GM19239 (cell line): Measurements from ENCODE around the gene PIP5K1C.

Experiments
- DNase-seq: peaks from one replicate; pipeline ENCODE4 v3.0.0; 2011; ENCODE audit warnings: low spot score; ENCODE audit not compliant: insufficient read length
- FAIRE-seq: peaks from 2 replicates; lab custom pipeline; 2011; peaks lifted over from hg19 to GRCh38; lab: Jason Lieb, UNC

The PIP5K1C gene, protein sequence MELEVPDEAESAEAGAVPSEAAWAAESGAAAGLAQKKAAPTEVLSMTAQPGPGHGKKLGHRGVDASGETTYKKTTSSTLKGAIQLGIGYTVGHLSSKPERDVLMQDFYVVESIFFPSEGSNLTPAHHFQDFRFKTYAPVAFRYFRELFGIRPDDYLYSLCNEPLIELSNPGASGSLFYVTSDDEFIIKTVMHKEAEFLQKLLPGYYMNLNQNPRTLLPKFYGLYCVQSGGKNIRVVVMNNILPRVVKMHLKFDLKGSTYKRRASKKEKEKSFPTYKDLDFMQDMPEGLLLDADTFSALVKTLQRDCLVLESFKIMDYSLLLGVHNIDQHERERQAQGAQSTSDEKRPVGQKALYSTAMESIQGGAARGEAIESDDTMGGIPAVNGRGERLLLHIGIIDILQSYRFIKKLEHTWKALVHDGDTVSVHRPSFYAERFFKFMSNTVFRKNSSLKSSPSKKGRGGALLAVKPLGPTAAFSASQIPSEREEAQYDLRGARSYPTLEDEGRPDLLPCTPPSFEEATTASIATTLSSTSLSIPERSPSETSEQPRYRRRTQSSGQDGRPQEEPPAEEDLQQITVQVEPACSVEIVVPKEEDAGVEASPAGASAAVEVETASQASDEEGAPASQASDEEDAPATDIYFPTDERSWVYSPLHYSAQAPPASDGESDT

DNA sequence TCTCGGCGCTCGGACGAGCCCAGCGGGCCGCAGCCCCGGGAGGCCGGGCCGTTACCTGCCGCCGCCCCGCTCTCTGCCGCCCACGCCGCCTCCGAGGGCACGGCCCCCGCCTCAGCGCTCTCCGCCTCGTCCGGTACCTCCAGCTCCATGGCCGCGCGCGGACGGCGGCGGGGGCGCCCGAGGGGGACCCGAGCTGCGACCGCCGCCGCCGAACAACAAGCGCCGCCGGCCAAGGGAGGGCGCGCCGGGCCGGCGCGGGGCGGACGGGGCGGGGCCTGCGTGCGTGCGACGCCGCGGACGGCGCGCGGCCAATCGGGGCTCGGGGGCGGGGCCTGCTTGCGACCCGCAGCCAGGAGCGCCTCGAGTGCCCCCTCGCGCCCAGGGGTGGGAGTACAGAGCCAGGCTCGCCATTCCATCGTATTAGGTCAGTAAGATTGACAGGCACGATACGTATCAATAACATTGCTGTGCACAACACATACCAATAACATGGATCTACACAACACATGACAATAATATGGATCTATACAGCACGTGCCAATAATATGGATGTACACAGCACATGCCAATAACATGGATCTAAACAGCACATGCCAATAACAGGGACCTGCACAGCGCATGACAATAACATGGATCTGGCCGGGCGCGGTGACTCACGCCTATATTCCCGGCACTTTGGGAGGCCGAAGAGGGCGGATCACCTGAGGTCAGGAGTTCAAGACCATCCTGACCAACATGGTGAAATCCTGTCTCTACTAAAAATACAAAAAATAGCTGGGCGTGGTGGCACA lies at the start of gene PIP5K1C:
PIP5K1C (minus strand) TSS at position 227 of the 791 bp plus-strand sequence; CDS start at position 149, 78 bp downstream.
- peak; percentile 90 for FAIRE-seq
- DNase-seq: peak; percentile 97

DNA sequence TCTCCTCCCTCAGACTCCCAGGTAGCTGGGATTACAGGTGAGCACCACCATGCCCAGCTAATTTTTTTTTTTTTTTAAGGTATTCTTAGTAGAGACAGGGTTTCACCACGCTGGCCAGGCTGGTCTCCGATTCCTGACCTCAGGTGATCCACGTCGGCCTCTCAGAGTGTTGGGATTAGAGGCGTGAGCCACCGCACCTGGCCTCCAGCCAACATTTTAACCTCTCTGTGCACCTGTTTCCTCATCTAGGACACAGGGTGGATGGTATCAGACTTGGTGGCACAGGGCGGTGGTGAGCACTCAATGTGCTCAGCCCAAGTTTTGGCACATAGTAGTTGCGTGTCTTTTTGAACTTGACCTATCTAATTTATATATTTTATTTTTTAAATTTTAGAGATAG lies 48.7 kb upstream of the PIP5K1C start:
- FAIRE-seq: no peak
- DNase-seq: no peak

DNA sequence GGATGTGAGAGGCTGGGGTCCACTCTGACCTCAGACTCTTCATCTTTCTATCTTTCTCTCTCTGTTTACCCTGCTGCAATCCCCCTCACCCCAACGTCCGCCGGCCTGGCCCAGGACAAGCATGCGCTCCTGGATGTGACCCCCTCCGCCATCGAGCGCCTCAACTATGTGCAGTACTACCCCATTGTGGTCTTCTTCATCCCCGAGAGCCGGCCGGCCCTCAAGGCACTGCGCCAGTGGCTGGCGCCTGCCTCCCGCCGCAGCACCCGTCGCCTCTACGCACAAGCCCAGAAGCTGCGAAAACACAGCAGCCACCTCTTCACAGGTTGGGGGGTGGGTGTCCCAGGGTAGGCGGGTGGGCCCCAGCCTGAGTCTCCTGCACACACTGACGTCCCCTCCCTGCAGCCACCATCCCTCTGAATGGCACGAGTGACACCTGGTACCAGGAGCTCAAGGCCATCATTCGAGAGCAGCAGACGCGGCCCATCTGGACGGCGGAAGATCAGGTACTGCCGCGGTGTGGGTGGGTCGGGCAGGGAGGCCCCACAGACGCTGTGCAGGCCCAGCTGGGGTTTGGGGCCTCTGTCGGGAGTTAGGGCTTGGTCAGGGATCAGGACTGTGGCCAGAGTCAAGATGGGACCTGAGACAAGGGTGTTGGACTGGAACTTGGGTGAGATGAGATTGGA lies 46.2 kb upstream of the PIP5K1C start:
- FAIRE-seq: no peak
- DNase-seq: no peak

DNA sequence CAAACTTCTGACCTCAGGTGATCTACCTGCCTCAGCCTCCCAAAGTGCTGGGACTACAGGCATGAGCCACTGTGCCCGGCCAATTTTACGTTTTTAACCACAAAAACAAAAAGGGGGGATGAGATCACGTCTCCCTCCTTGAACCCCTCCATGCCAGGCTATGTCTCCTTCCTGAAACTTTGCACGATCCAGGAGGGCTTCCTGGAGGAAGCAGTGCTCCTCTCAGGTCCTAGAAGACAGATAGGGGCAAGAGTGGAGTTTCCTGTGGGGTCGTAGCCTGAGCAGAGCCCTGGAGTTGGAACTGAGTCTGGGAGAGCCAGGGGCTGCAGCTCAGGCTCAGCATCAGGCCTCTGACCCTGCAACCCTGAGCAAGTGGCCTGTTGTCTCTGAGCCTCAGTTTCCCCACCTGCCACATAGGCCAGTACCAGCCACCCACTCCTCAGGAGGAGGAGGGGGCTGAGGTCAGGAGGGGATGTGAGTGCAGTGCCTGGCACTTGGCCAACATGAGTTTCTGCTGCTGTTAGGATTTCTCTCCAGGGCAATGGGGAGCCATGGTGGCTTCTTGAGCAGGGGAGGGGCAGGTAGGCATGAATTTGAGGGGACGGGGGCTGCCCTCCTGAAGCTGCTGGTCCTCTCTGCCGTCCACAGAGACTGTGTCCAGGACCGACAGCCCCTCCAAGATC lies 45.2 kb upstream of the PIP5K1C start:
- no peak for DNase-seq
- no peak for FAIRE-seq

DNA sequence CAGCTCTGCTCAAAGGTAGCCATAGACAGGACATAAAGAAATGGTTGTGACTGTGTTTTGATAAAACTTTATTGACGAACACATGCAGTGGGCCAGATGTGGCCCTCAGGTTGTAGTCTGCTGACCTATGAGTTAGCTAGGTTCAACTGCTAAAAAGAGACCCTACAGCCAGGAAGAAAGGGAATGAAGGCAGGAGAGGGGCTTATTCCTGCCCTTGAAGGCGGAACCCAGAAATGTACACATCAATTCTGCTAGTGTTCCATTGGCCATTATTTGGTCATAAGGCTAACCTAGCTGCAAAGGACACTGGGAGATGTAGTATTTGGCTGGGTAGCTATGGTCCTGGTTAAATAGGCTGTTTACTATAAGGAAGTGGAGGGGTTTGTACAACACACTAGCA lies 43.2 kb upstream of the PIP5K1C start:
- no peak for FAIRE-seq

DNA sequence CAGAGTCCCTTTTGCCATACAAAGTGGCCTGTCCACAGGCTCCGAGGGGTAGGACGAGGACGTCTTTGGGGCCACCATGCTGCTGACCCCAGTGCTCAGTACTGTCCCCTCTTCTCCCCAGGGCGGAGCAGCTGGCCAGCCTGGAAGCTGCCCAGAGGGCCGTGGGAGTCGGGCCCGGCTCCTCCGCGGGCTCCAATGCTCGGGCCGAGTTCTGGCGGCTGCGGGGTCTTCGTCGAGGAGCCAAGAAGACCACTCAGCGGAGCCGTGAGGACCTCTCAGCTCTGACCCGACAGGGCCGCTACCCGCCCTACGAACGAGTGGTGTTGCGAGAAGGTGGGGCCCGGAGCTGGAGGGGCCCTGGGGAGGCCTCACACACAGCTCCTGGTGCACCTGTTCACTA lies 40.2 kb upstream of the PIP5K1C start:
- DNase-seq (no peak), FAIRE-seq (no peak)

More for the DNA sequence above, 43.2 kb upstream of the PIP5K1C start:
- no peak for DNase-seq

DNA sequence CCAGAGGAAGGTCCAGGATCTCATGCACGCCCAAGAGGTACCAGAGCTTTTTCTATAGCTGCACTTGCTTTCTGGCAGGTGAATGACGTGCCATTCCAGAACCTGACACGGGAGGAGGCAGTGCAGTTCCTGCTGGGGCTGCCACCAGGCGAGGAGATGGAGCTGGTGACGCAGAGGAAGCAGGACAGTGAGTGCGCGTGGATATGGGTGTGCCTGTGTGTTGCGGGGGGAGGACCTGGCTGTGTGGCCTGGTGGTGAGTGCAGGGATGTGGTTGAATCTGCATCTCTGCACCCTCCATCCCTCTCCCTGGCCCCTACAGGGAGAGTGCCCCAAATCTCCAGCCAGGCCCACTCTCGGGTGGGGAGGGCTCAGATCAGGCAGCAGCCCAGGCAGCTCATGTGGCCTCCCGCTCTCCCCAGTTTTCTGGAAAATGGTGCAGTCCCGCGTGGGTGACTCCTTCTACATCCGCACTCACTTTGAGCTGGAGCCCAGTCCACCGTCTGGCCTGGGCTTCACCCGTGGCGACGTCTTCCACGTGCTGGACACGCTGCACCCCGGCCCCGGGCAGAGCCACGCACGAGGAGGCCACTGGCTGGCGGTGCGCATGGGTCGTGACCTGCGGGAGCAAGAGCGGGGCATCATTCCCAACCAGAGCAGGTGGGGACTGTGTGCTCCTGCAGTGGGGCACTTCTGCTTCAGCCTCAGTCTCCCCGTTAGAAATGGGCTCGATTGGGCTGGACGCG lies 38.4 kb upstream of the PIP5K1C start:
- no peak for FAIRE-seq

DNA sequence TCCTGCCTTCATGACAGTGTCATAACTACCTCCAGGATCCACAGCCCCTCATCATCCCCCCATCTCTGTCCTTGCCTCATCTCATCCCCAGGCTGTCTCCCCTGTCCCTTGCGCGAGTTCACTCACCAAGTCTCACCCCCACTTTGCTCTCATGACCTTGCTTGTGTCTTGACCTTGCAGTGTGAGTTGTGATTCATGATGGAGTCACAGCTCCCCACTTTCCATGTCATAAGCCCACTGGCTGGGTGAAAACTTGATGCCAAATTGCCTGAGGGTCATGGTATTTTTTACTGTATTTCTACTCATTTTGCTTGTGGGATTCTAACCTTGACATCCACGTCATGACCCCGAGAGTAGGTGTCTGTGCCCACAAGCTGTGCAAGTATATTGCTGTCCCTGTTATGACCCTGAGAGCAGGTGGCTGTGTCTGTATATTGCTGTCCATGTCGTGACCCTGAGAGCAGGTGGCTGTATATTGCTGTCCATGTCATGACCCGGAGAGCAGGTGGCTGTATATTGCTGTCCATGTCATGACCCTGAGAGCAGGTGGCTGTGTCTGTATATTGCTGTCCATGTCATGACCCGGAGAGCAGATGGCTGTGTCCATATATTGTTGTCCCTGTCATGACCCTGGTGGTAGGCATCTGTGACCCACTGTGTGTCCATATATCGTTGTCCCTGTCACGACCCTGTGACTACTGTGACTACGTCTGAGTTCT lies 37.4 kb upstream of the PIP5K1C start:
- DNase-seq (no peak), FAIRE-seq (no peak)

More for the DNA sequence above, 38.4 kb upstream of the PIP5K1C start:
- no peak for DNase-seq

DNA sequence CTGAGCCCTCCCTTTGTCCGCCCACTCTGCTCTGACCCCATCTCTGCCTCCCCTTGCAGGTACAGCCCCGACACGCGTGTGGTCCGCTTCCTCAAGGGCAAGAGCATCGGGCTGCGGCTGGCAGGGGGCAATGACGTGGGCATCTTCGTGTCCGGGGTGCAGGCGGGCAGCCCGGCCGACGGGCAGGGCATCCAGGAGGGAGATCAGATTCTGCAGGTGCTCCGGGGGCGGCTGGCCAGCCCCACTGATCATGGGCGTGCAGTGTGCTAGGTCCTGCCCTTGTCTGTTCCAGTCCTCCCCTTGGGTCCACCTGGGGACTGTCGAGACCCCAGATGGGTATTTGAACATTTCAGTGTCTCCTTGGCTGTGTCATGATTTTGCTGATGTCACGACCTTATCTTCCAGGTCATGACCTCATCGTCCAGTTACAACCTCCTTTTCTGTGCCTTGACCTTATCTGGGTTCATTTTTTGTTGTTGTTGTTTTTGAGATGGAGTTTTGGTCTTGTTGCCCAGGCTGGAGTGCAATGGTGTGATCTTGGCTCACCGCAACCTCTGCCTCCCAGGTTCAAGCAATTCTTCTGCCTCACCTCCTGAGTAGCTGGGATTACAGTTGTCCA lies 35.9 kb upstream of the PIP5K1C start:
- no peak for FAIRE-seq
- no peak for DNase-seq

DNA sequence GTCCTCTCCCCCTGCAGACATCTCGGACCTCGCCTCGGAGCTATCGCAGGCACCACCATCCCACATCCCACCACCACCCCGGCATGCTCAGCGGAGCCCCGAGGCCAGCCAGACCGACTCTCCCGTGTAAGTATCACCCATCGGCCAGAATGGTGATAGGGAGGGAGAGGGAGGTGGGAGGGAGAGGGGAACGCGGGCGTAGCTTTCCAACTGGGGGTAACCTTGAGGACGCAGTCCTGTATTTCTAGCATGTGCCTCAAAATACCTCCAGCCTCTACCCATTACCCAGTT lies 34.0 kb upstream of the PIP5K1C start:
- no peak for FAIRE-seq
- no peak for DNase-seq

DNA sequence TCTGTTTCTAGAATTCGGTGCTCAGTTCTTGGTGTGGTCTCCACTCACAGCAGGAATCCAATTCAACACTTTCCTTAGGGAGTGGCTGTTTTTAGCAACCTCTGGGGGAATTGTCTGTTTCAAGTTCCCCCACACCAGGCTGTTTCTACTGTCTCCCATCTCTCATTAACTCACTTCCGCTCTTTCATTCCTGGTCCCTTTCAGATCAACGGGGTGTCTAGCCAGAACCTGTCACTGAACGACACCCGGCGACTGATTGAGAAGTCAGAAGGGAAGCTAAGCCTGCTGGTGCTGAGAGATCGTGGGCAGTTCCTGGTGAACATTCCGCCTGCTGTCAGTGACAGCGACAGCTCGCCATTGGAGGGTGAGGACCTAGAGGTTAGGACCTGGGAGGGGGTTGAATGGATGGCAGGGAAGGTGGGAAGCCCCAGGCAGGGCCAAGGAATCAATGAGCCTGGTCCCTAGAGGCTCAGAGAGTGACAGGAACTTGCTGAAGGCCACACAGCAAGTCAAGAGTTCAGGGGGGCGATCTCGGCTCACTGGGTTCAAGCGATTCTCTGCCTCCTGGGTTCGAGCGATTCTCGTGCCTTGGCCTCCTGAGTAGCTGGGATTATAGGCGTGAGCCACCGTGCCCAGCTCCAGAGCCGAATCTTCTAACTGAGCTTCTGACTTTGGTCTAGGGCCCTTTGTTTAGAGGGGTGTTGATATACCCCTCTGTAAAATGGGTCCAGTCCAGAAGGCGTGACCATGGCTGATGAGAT lies 33.5 kb upstream of the PIP5K1C start:
- FAIRE-seq: no peak
- no peak for DNase-seq

DNA sequence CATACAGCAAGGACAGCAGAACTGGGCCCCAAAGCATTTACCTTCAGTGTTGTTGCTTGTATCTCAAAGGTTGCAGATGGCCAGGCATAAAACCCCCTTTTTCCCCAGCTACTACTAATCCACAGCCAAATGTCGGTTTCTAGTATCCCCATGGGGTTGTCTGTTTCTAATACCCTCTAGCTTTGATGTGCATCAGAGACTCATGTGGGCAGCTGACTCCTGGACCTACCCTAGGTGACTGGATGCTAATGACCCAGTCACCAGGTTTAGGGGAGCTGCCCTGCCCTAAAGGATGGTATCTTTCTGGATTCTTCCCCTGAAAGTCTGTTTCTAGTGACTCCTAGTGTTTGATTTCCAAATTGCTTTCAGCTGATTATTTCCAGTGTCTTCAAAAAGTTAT lies 31.8 kb upstream of the PIP5K1C start:
- no peak for DNase-seq
- FAIRE-seq: no peak

DNA sequence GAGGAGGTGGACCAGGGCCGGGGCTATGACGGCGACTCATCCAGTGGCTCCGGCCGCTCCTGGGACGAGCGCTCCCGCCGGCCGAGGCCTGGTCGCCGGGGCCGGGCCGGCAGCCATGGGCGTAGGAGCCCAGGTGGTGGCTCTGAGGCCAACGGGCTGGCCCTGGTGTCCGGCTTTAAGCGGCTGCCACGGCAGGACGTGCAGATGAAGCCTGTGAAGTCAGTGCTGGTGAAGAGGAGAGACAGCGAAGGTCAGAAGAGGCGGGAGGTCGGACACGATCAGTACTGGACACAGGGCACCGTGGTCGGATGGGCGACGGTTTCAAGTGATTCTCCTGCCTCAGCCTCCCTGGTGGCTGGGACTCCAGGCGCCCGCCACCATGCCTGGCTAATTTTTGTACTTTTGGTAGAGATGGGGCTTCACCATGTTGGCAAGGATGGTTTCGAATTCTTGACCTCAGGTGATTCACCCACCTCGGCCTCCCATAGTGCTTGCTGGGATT lies 30.2 kb upstream of the PIP5K1C start:
- DNase-seq (no peak), FAIRE-seq (no peak)

DNA sequence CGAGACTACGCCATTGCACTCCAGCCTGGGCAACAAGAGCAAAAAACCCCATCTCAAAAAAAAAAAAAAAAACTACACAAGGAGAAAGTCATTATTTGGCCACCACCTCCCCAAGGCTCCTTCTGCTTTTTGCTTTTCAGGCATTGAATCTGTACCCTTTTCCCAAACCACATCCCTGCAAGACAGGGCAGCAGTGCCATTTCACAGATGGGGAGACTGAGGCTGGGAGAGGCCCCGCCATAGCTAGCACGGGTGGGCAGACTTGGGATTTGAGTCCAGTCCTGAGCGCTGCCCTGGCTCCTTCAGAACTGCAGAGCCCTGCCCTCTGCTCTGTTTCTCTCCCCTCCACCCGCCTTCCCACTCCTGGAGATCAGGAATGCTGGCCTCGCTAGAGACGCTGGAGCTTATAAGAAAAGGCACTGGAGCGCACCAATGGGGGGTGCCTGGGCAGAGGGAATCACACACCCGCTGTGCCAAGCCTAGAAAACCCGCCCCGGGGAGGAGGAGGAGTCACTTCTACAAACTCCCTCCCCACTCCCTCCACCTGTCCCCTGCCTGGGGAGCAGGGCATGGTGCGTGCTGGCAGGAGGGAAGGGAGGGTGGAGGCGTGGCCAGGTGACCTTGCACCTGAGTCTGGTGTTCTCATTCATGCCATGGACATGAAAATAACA lies 25.5 kb upstream of the PIP5K1C start:
- DNase-seq: no peak

DNA sequence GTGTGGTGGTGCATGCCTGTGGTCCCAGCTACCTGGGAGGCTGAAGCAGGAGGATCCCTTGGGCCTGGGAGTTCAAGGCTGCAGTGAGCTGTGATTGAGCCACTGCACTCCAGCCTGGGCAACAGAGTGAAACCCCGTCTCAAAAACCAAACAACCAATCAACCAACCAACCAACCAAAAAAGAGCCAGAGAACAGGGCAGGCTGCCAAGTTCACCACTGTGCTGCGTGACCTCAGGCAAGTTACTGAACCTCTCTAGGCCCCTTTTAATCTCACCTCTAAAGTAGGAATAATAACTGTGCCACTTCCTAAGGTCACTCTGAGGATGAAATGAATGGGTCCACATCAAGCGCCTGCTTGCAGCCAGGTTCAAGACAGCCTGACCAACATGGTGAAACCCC lies 24.9 kb upstream of the PIP5K1C start:
- FAIRE-seq: no peak
- DNase-seq: no peak

More for the DNA sequence above, 25.5 kb upstream of the PIP5K1C start:
- no peak for FAIRE-seq

DNA sequence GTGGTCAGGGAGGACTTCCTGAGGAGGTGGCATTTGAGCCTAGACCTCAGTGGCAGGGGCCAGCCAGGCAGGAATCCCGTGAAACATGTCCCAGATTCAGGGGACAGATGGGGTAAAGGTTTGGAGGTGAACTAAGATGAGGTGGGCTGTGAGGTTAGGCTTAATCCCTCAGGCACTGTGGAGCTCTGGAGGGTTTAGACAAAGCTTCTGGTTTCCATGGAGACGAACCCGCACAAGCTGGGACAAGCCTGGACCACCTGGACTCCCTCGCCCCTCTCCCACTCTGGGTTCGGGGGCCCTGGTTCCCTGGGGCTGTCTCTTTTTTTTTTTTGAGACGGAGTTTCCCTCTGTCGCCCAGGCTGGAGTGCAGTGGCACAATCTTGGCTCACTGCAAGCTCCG lies 23.6 kb upstream of the PIP5K1C start:
- no peak for FAIRE-seq
- no peak for DNase-seq

DNA sequence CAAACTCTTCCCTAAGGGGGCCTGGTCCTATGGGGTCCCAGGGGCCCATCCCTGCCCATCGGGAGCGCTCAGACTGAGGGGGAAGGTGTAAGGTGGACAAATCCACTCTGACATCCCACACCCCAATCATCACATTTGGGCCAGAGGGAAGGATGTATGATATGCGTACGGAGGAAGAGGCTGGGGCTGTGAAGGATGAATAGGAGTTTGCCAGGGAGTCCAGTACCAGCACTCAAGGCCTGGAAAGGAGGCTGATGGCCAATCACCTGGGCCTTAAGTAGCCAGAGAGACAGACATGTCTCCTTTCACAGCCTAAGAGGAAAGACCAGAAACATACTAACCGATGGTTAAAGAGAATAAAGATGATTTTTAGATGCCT lies 22.8 kb upstream of the PIP5K1C start:
- FAIRE-seq (no peak), DNase-seq (no peak)
